DMS53 treated with DMSO at 0.1 percent for 48 hours (cell line): ENCODE data around the gene BIN2.
A peak's percentile ranks its signal among the peaks of the same experiment; 100 is the strongest.
"Not testable (repeated sequence)": the region's sequence is repeated elsewhere in the genome, so short reads cannot be mapped to it uniquely, and the experiment has no call there.

Experiments used
- DNase-seq: peaks from one replicate; lab custom pipeline; 2025; ENCODE audit not compliant: unreplicated experiment; lab: John Stamatoyannopoulos, UW

BIN2 gene

DNA sequence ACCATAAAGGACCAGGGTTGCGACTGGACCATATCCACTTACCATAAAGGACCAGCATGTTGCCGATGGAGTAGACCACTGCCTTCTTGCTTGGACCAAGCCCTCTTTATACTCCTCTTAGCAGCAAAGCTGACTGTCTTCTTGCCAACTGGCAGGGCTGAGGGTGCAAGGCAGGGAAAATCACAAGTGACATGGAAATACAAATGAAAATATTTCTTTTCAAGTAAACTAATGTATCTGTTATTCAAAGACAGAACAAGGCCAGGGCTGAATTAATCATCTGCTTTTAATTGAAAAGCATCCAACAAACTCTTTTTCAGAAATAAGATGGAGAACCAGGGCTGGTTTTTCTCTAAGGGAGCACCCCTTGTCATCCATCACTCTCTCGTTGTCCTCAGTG is 22.6 kb upstream of the BIN2 start, which contains the start of gene CELA1:
TSS of gene CELA1 (minus strand) at position 99 of the 400 bp plus-strand sequence. CDS start at position 58, 41 bp downstream.
- no peak for DNase-seq

GRCh38 chr12:51345681-51346080 is 21.7 kb upstream of the BIN2 start:
- no peak for DNase-seq

DNA sequence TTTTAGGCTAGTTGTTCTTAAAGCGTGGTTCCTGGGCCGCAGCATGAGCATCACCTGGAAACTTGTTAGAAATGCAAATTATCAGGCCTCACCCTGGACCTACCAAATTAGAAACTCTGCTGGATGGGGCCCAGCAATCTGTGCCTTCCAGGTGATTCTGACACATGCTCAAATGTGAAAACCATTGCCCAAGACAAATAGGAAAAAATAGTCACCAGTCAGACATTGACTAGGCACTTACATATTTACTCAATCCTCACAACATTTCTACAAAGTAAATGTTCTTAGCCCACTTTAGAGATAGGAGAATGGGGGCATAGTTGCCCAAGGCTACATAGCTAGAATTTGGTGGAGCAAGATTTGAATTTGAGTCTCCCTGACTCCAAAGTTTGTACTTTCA is 19.2 kb upstream of the BIN2 start:
- no peak for DNase-seq

DNA sequence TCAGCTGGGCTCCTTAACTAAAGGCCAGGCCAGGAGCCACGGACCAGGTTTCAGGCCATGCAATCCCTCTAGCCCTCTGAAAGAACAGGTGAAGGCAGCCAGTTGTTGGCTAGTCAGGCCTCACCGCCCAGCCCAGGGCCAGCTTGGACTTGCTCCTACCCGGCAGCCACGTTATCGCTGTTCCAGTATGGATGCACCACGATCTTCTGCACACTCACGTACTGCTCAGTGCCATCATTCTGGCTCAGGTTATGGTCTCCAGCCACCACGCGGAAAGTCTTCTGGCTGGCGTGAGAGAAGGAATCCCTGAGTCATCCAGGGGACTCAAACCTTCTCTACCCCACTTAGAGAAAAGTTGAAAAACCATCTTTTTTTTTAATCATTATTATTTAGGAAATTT is 18.4 kb upstream of the BIN2 start:
- DNase-seq = no peak

GRCh38 chr12:51341251-51342007 is 17.5 kb upstream of the BIN2 start:
- peak; percentile 66 for DNase-seq

DNA sequence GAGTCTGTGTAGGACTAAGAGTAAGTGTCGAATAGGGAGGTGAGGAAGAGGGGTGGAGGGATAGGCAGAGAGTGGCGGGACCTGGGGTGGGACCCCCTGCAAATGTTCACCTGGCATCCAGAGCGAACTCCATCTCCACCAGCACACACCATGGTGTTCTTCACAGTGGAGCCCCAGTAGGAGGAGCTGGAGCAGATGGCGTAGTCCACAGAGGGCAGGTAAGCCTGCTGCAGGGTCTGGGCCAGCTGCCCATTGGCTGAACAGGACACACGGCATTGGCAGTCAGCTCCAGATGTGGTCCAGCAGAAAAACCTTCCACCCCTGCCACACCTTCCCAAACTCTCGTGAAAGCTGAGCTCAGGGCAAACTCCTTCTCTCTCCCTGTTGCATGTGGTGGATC is 15.8 kb upstream of the BIN2 start:
- DNase-seq = no peak

DNA sequence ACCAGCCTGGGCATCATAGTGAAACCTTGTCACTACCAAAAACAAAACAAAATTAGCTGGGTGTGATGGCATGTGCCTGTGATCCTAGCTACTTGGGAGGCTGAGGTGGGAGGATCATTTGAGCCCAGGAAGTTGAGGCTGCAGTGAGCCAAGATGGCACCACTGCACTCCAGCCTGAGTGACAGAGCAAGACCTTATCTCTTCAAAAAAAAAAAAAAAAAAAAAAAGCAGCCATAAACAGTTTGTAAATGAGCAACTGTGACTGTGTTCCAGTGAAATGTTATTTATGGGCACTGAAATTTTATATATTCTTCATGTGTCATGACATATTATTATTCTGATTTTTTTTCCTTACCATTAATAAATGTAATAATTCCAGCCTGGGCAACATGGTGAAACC is 13.4 kb upstream of the BIN2 start:
- not testable (repeated sequence) for DNase-seq

- DNase-seq = no peak
Observed at GRCh38 chr12:51335931-51336330, 12.0 kb upstream of the BIN2 start.

GRCh38 chr12:51334764-51335163 is 10.8 kb upstream of the BIN2 start:
- DNase-seq = no peak

GRCh38 chr12:51333536-51333935 is 9.6 kb upstream of the BIN2 start:
- DNase-seq = no peak

DNA sequence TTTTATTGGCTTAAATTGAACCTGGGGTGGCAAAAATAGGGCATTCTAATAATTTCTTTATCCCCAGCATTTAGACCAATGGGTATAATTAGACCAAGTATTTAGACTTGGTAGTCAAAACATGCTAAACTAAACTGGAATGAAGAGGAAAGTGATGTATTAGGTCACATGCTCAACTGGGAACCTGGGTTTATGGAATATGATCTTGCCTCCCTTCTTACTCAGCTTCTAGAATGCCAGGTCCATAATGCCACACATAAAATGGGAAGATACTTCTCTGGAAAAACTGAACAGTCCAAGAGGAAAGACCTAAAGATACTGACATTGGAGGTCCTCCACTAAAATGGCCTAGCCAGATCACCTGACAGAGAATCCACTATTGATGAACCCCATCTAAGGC is 6.2 kb upstream of the BIN2 start:
- no peak for DNase-seq

- DNase-seq = no peak
Observed at GRCh38 chr12:51329742-51330141, 5.8 kb upstream of the BIN2 start.

DNA sequence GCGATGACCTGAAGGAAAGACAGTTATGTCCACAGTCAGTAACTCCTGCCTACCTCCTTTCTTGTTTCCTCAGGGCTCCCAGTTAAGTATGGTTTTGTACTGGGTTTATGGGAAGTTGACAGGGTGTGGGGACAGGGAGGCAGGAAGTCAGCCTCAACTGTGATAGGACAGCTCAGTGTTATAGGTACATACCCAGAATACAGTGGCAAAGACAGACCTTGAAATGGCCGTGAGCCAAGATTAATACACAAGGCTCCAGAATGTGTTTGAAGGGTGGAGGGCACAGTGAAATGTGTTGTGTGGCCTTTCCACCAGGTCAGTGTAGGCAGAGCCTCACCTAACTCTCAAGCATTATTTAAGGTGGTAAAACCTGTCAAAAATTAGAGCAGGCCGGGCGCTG is 4.6 kb upstream of the BIN2 start:
- no peak for DNase-seq

- DNase-seq = no peak
Observed at GRCh38 chr12:51326698-51327439, 2.9 kb upstream of the BIN2 start.

- DNase-seq = no peak
Observed at GRCh38 chr12:51324953-51325352, 979 bp upstream of the BIN2 start.

GRCh38 chr12:51323317-51323960 is 535 bp downstream of the BIN2 start:
- DNase-seq = no peak

DNA sequence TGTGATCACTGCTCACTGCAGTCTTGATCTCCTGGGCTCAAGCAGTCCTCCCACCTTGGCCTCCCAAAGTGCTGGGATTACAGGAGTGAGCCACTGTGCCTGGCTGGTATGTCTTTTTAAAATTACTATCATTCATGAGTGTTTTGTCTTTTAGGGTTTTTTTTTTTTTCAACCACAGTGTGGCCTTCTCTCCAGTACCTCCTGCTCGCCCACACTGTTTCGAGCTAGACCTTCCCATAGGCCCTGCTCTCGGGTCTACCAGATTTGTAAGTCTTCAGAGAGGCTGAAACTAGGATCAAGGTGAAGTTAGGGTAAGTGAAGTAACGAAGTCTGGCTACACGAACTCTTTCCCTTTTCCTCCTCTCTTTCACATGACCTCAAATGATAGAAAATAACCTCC is 1.5 kb downstream of the BIN2 start:
- no peak for DNase-seq

GRCh38 chr12:51321882-51322281 is 2.1 kb downstream of the BIN2 start:
- DNase-seq = no peak

DNA sequence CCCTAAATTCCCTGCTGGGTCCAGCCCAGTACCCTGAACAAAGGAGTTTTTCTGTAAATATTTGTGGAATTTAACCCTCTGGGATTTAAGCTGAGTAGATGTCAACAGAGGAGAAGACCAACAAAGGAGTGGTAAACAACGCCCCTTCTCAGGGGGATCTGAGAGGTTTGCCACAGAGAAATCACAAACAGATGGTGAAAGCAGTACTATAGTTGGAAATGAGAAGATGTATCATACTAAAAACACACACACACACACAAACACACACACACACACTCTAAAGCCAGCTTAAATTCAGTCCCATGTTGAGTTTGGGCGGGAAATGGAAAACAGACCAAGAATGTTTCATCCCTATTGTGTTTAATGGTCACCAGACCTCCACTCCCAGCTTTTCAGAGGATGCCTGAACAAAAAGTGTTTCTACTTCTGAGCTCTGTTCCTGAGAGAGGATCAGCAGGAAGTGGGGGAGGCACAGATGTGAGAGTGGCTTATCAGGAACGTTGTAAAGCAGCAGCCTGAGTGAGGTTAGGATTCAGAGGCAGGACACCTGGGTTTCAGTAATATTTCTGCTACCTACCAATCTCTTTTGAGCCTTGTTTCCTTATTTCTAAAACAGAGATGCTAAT is 3.2 kb downstream of the BIN2 start:
- peak; percentile 1 for DNase-seq

GRCh38 chr12:51320311-51320694 is 3.7 kb downstream of the BIN2 start:
- no peak for DNase-seq

- no peak for DNase-seq
Observed at GRCh38 chr12:51318846-51319599, 5.0 kb downstream of the BIN2 start.
